ENCODE data around the gene ELSPBP1. TPM values are rescaled to one million over a fixed set of nuclear protein-coding genes. Genes with fewer than 3 reads are reported as not detected.

The ELSPBP1 gene
- polyA plus RNA-seq = not detected in 2 replicates

DNA sequence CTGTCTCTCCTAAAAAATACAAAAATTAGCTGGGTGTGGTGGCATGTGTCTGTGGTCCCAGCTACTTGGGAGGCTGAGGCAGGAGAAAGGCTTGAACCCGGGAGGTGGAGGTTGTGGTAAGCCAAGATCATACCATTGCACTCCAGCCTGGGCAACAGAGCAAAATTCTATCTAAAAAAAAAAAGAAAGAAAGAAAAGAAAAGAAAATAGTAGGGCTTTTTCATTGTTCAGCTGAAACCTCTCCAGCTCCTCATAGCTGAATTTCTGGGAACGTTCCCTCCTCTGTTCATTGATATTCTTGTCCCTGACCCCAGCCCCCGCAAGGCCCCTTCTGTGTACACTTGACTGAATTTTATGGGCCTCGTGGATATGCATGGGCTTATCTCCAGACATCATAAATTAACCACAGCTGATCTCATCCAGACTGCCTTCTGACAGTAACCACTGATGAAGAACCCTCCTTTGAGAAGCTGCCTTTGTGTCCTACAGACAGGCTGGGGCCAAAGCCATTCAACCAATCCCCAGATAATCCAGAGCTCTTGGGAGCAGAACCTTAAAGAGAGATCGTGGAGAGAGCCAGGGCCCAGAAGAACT is at the start of gene ELSPBP1:
Gene ELSPBP1, plus strand, starts transcription at position 424 of the 594 bp plus-strand sequence. CDS start 14,036 bp downstream, outside the sequence.

DNA sequence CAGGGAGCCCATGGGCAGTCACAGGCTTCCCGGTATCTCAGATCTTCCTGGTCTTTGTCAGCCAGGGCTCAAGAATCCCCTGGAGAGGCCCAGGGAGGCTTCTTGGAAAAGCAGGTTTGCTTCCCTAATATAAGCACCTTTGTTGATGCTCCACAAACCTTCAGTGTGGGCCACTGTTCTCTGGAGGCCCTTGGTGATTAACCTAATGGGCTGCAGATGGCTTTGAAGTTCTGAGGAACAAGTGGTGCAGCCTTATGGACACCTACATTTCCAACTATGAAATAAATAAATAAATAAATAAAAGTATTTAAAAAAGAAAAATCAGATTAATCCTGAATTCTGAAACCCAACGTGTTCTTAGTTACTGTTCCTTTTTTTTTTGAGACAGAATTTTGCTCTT is 2.4 kb upstream of the ELSPBP1 start, which contains the start of gene BSPH1:
Gene BSPH1, minus strand, starts transcription at position 101 of the 400 bp plus-strand sequence. Its CDS starts 89 bp downstream, at position 12.

DNA sequence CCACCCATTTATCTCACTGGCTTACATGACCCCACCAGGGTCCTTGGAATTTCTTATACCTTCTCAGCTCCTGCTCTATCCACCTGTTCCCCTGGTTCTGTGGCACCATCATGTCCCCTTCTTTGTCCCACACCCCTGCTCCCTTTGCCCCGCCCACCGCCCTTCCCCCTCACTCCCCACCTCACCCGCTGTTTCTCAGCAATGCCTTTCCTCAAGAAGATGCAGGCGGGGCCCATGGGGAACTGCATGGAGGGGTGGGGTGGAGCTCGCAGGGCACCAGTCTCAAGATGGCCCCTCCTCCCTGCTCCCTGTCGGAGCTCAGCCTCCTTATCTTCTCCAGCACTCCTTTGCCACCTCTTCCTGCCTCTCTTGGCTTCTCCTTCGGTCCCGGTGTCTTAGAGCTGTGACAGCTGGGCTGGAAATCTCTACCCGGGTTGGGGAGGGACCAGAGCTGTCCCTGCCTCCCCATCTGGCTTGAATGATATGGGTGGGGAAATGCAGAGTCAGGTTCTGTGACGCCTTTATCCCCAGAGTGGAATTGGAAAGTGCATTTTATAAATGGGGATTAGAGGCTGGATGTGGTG is 49.3 kb downstream of the ELSPBP1 start, which contains the start of gene CABP5:
Gene CABP5, minus strand, starts transcription at position 405 of the 584 bp plus-strand sequence. Its CDS starts 157 bp downstream, at position 248.

Other genes with a start within 250 kb of the ELSPBP1 start
- 0.73 and 7.4 TPM in 2 replicates for gene NOP53, start 249.1 kb upstream of the ELSPBP1 start, polyA plus RNA-seq
- 5,615 and 7,643 TPM in 2 replicates for gene SELENOW, start 215.9 kb upstream of the ELSPBP1 start, polyA plus RNA-seq
- gene TPRX1, start 190.1 kb upstream of the ELSPBP1 start, polyA plus RNA-seq = not detected in 2 replicates
- not detected in 2 replicates for gene CRX, start 172.7 kb upstream of the ELSPBP1 start, polyA plus RNA-seq
- not detected in 2 replicates for gene TPRX2, start 135.4 kb upstream of the ELSPBP1 start, polyA plus RNA-seq
- gene SULT2A1, start 108.3 kb upstream of the ELSPBP1 start, polyA plus RNA-seq = not detected in 2 replicates
- 3.0 and 4.9 TPM in 2 replicates for gene BSPH1, start 2.5 kb upstream of the ELSPBP1 start, polyA plus RNA-seq
- not detected in 2 replicates for gene CABP5, start 49.4 kb downstream of the ELSPBP1 start, polyA plus RNA-seq
- gene PLA2G4C, start 116.2 kb downstream of the ELSPBP1 start, polyA plus RNA-seq = 23.4 and 27.6 TPM in 2 replicates
- gene LIG1, start 175.7 kb downstream of the ELSPBP1 start, polyA plus RNA-seq = 1.4 and 3.4 TPM in 2 replicates
- 0.17 and 1.3 TPM in 2 replicates for gene ZSWIM9, start 176.0 kb downstream of the ELSPBP1 start, polyA plus RNA-seq